ENCODE results near the gene ATF7IP2.

DNA sequence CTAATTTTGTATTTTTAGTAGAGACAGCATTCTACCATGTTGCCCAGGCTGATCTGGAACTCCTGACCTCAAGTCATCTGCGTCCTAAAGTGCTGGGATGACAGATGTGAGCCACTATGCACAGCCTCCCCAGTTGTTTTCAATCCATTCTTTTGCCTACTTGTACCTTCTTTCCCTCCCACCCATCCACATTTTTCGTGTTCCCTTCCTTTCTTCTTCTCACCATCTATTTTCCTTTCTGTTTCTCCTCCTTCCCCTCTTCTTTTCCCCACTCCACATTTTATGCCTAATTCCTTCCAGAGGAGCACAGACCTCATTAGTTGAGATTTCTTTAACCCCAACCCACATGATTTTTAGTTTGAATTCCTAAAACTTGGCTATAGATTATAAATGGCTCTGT, 94.3 kb downstream of the ATF7IP2 start:
- TF ChIP-seq, protein P1, sequence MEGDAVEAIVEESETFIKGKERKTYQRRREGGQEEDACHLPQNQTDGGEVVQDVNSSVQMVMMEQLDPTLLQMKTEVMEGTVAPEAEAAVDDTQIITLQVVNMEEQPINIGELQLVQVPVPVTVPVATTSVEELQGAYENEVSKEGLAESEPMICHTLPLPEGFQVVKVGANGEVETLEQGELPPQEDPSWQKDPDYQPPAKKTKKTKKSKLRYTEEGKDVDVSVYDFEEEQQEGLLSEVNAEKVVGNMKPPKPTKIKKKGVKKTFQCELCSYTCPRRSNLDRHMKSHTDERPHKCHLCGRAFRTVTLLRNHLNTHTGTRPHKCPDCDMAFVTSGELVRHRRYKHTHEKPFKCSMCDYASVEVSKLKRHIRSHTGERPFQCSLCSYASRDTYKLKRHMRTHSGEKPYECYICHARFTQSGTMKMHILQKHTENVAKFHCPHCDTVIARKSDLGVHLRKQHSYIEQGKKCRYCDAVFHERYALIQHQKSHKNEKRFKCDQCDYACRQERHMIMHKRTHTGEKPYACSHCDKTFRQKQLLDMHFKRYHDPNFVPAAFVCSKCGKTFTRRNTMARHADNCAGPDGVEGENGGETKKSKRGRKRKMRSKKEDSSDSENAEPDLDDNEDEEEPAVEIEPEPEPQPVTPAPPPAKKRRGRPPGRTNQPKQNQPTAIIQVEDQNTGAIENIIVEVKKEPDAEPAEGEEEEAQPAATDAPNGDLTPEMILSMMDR (optimal IDR thresholded peaks at IDR 0.05 in 1 of 3, IDR thresholded peaks at IDR 0.05 in 1 of 3, conservative IDR thresholded peaks at IDR 0.05 in 1 of 3; ENCODE audit: extremely low read depth in 1 of 3, insufficient read depth in 2 of 3, low read length in 3 of 3) = no peak
- TF ChIP-seq EZH2 (IDR thresholded peaks at IDR 0.05; ENCODE audit: low read length) = no peak

All from keratinocyte (primary cell).